CD14-positive monocyte (primary cell): ENCODE results near the gene RGPD6. TPM values are rescaled to one million over a fixed set of nuclear protein-coding genes. Genes with fewer than 3 reads are reported as not detected.
"Not testable (repeated sequence)": the region's sequence is repeated elsewhere in the genome, so short reads cannot be mapped to it uniquely, and the experiment has no call there.

Experiments
- DNase-seq, 3 donors: peaks; one replicate each; pipeline ENCODE4 v3.0.0-alpha.2; 2011 to 2022
- H2AFZ ChIP-seq: 2 replicates; pipeline ENCODE4 v1.6.0; 2012; ENCODE audit warnings: mild to moderate bottlenecking, low read depth, low read length, inconsistent platforms; ENCODE audit not compliant: insufficient read depth, poor library complexity, severe bottlenecking
- H3K27ac ChIP-seq, 2 donors: 1 replicate in 1 of 2; 2 replicates in 1 of 2; pipeline ENCODE4 v1.5.1; 2012 to 2013; ENCODE audit warnings: low read length in 2 of 2, control low read depth in 1 of 2, inconsistent platforms in 1 of 2, low read depth in 1 of 2, mild to moderate bottlenecking in 1 of 2
- H3K27me3 ChIP-seq, 2 donors: one replicate each; pipeline versions ENCODE4 v1.6.0 to v1.6.1; 2011 to 2013; ENCODE audit warnings: low read length in 2 of 2; ENCODE audit not compliant: control insufficient read depth in 2 of 2, insufficient read depth in 2 of 2
- H3K36me3 ChIP-seq, 2 donors: replicated peaks in 1 of 2; 1 replicate in 1 of 2; 2 replicates in 1 of 2; pipeline versions ENCODE4 v1.5.1 to v1.6.1; 2012 to 2013; ENCODE audit warnings: low read length in 2 of 2, control low read depth in 1 of 2, inconsistent platforms in 1 of 2, mild to moderate bottlenecking in 1 of 2; ENCODE audit not compliant: insufficient read depth in 2 of 2, control insufficient read depth in 1 of 2
- H3K4me1 ChIP-seq, 2 donors: 1 replicate in 1 of 2; 2 replicates in 1 of 2; pipeline versions ENCODE4 v1.5.1 to v1.6.1; 2012 to 2013; ENCODE audit warnings: low read length in 2 of 2, control low read depth in 1 of 2, inconsistent platforms in 1 of 2, mild to moderate bottlenecking in 1 of 2, moderate library complexity in 1 of 2; ENCODE audit not compliant: insufficient read depth in 2 of 2, control insufficient read depth in 1 of 2
- H3K4me2 ChIP-seq: replicated peaks from 2 replicates; pipeline ENCODE3; 2012; ENCODE audit warnings: low read length, moderate library complexity, mild to moderate bottlenecking; ENCODE audit not compliant: poor library complexity, severe bottlenecking; ENCODE audit errors: extremely low read depth
- H3K4me3 ChIP-seq, 3 experiments: fragments of 200-600 bp in 1 of 3; sonication (generic) in 1 of 3; replicated peaks in 1 of 3; 1 replicate in 2 of 3; 2 replicates in 1 of 3; pipeline ENCODE4 v1.5.1; 2011 to 2013; ENCODE audit warnings: low read length in 3 of 3, mild to moderate bottlenecking in 3 of 3, control low read depth in 2 of 3, low read depth in 2 of 3, inconsistent platforms in 1 of 3, moderate library complexity in 1 of 3
- H3K79me2 ChIP-seq: 2 replicates; pipeline ENCODE4 v1.6.0; 2012; ENCODE audit warnings: mild to moderate bottlenecking, control low read depth, inconsistent platforms, low read length, moderate library complexity; ENCODE audit not compliant: insufficient read depth
- H3K9ac ChIP-seq: 2 replicates; pipeline ENCODE4 v1.6.0; 2017; ENCODE audit warnings: low read length, mild to moderate bottlenecking; ENCODE audit not compliant: insufficient read depth, poor library complexity, severe bottlenecking
- H3K9me3 ChIP-seq, 2 donors: replicated peaks in 1 of 2; 1 replicate in 1 of 2; 2 replicates in 1 of 2; pipeline versions ENCODE4 v1.5.1 to v1.6.1; 2012 to 2013; ENCODE audit warnings: low read length in 2 of 2, control low read depth in 1 of 2; ENCODE audit not compliant: control insufficient read depth in 1 of 2, insufficient read depth in 1 of 2
- H4K20me1 ChIP-seq: 2 replicates; pipeline ENCODE4 v1.6.0; 2012; ENCODE audit warnings: mild to moderate bottlenecking, low read length, control low read depth, moderate library complexity; ENCODE audit not compliant: insufficient read depth
- H3K27ac Mint-ChIP-seq, 7 donors: one replicate each; pipeline ENCODE4 v1.8.0; 2020; ENCODE audit warnings: mild to moderate bottlenecking in 7 of 7, mixed read lengths in 7 of 7, moderate library complexity in 6 of 7, inconsistent platforms in 2 of 7
- H3K27me3 Mint-ChIP-seq, 3 donors: one replicate each; pipeline ENCODE4 v1.8.0; 2021 to 2022; ENCODE audit warnings: low read depth in 3 of 3, mild to moderate bottlenecking in 3 of 3, mixed read lengths in 3 of 3, moderate library complexity in 3 of 3, inconsistent platforms in 1 of 3
- H3K36me3 Mint-ChIP-seq, 2 donors: one replicate each; pipeline ENCODE4 v1.8.0; 2020; ENCODE audit warnings: mixed read lengths in 2 of 2, inconsistent platforms in 1 of 2, mild to moderate bottlenecking in 1 of 2
- H3K4me1 Mint-ChIP-seq: one replicate; pipeline ENCODE4 v1.8.0; 2020; ENCODE audit warnings: mild to moderate bottlenecking, mixed read lengths
- H3K4me3 Mint-ChIP-seq, 2 donors: one replicate each; pipeline ENCODE4 v1.8.0; 2020; ENCODE audit warnings: mild to moderate bottlenecking in 2 of 2, mixed read lengths in 2 of 2, moderate library complexity in 1 of 2
- H3K9me3 Mint-ChIP-seq, 7 donors: one replicate each; pipeline ENCODE4 v1.8.0; 2020 to 2022; ENCODE audit warnings: mixed read lengths in 7 of 7, mild to moderate bottlenecking in 6 of 7, moderate library complexity in 6 of 7, inconsistent platforms in 2 of 7
- WGBS: methylation state at CpG from one replicate; pipeline ENCODE4 v1.1.5; 2013; ENCODE audit warnings: missing lambda C conversion rate; ENCODE audit not compliant: insufficient coverage; 5-methylcytosine and 5-hydroxymethylcytosine counted together
- intact Hi-C, 2 donors: fragments of 100-400 bp; cut with micrococcal nuclease; formaldehyde crosslinking; loops; one replicate each; pipeline versions ENCODE4 v1.15.0 to v1.15.1; 2023
- polyA plus RNA-seq, 3 donors: library from polyadenylated mRNA; depleted of rRNA in 1 of 3; unstranded in 2 of 3; stranded (reverse) in 1 of 3; fragments of 300-500 nt in 2 of 3; fragments of >200 nt in 1 of 3; fragmentation: Illumina TruSeq in 2 of 3; gene quantifications; 1 replicate in 2 of 3; 2 replicates in 1 of 3; pipeline ENCODE4 v1.2.3, GENCODE V29; 2012 to 2021

RGPD6 gene
- polyA plus RNA-seq, 3 donors, result 0.11 to 3.0 TPM; not detected in 1

DNA sequence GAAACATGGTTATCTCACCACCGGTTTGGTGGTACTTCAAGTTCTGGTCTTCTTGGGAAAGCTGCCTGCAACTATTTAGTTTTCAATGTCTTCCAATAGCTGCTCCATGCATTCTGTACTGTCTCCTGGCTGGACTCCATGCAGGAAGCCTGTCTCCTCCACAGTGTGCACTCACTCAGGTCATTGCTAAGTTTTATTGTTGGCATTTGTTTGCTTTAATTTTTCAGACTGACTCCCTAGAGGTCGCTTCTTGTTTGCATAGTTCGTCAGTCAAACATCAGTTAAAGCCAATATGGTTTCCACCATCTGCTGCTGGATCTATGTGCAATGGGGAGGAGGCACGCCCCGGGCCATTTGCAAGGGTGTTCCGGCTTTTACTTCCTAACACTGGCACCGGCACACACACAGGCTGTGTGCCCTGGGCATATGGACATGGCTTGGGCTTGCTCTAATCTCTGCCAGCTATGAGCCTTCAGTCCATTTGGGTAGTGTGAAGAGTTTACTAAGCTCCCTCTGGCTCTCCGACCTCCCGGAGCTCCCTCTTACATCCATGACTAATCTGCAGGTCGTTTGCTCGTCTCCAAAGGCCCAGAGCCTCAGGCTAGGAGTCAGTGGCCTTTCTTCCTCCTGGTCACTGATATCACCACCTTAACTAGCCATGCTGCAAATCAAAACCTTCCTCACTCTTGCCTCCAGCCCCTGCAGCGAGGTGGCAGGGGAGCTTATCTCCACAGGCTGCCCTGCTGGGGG, 2.4 kb upstream of the RGPD6 start:
- H2AFZ ChIP-seq, H3K4me3 ChIP-seq, DNase-seq, H3K27ac Mint-ChIP-seq, H3K4me2 ChIP-seq, H3K4me3 Mint-ChIP-seq, H3K4me1 Mint-ChIP-seq, H3K9me3 Mint-ChIP-seq, H3K27me3 ChIP-seq, H3K36me3 Mint-ChIP-seq, H3K27me3 Mint-ChIP-seq, H3K36me3 ChIP-seq, H3K9me3 ChIP-seq, H3K4me1 ChIP-seq, H4K20me1 ChIP-seq, H3K79me2 ChIP-seq, H3K27ac ChIP-seq, intact Hi-C loops, H3K9ac ChIP-seq: not testable (repeated sequence)
- no CpG with 5 or more reads among the region's 12 CpGs for WGBS

DNA sequence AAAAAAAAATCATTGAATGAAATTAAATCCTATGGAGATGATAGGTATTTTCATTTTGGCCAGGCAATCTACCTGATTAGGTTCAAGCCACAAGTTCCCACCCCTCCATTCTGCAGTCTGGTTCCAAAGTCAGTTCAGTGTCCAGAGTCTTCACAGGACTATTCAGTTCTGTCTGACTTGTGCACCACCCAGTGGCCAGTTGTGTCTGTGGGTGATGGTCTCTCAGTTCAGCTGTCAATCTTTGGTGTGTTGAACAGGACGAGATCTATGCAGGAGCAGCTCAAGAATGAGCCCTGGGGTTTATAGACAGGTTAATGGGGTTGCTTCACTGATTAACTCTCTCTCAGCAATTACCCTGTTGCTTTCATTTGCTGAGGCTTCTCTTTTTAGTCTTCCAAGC, 1.4 kb upstream of the RGPD6 start:
- H3K4me2 ChIP-seq, H3K4me3 Mint-ChIP-seq, H3K36me3 ChIP-seq, H3K9me3 Mint-ChIP-seq, H3K27ac Mint-ChIP-seq, H3K27me3 ChIP-seq, H3K27me3 Mint-ChIP-seq, H3K9me3 ChIP-seq, intact Hi-C loops, H3K36me3 Mint-ChIP-seq, H3K4me1 ChIP-seq, H3K4me1 Mint-ChIP-seq, DNase-seq, H2AFZ ChIP-seq, H3K9ac ChIP-seq, H4K20me1 ChIP-seq, H3K27ac ChIP-seq, H3K4me3 ChIP-seq, H3K79me2 ChIP-seq: not testable (repeated sequence)
- no CpG with 5 or more reads among the region's 1 CpG for WGBS

GRCh38 chr2:110499755-110500377, 77.2 kb downstream of the RGPD6 start:
- H3K27me3 Mint-ChIP-seq, H3K4me1 Mint-ChIP-seq, H3K4me1 ChIP-seq, H4K20me1 ChIP-seq, DNase-seq, H3K36me3 Mint-ChIP-seq, H3K9ac ChIP-seq, H2AFZ ChIP-seq, H3K36me3 ChIP-seq, intact Hi-C loops, H3K9me3 Mint-ChIP-seq, H3K4me2 ChIP-seq, H3K79me2 ChIP-seq, H3K9me3 ChIP-seq, H3K27ac Mint-ChIP-seq, H3K4me3 Mint-ChIP-seq, H3K27ac ChIP-seq, H3K27me3 ChIP-seq, H3K4me3 ChIP-seq: not testable (repeated sequence)
- WGBS, result no CpG with 5 or more reads among the region's 8 CpGs

- intact Hi-C loops, H3K4me3 Mint-ChIP-seq, H3K27me3 Mint-ChIP-seq: not testable (repeated sequence)
Observed at GRCh38 chr2:110496027-110496426, 81.0 kb downstream of the RGPD6 start.

More at GRCh38 chr2:110496027-110496426, 81.0 kb downstream of the RGPD6 start:
- not testable (repeated sequence) for H3K36me3 ChIP-seq, H3K36me3 Mint-ChIP-seq, H3K27ac ChIP-seq, H3K79me2 ChIP-seq, H3K4me1 ChIP-seq, H3K27me3 ChIP-seq, H3K9me3 Mint-ChIP-seq, H4K20me1 ChIP-seq, H3K27ac Mint-ChIP-seq, H3K4me1 Mint-ChIP-seq, H3K9me3 ChIP-seq, H3K4me3 ChIP-seq, DNase-seq, H2AFZ ChIP-seq, H3K9ac ChIP-seq, H3K4me2 ChIP-seq
- WGBS, result no CpG with 5 or more reads among the region's 6 CpGs
